K562 (cell line): ENCODE measurements around the gene TTC9B. TPM values are rescaled to one million over a fixed set of nuclear protein-coding genes. Genes with fewer than 3 reads are reported as not detected.

ENCODE experiments used
- AFF4 ChIP-seq: sonication (generic); formaldehyde crosslinking; IDR thresholded peaks from 2 replicates; pipeline ENCODE4 v1.8.0; 2023; ENCODE audit warnings: mild to moderate bottlenecking, missing genetic modification reagents
- NFYB ChIP-seq: IDR thresholded peaks from 2 replicates; pipeline ENCODE4 v1.6.1; 2011; ENCODE audit warnings: mild to moderate bottlenecking, moderate library complexity; ENCODE audit not compliant: insufficient read length; ENCODE audit errors: extremely low read depth
- NR2F6 ChIP-seq: fragments of 450-650 bp; formaldehyde crosslinking; IDR thresholded peaks from 2 replicates; pipeline ENCODE4 v1.4.0; 2020; ENCODE audit warnings: mild to moderate bottlenecking
- SREBF1 ChIP-seq: fragments of 150-350 bp; IDR thresholded peaks from 2 replicates; pipeline ENCODE4 v1.6.1; 2014; ENCODE audit warnings: antibody characterized with exemption, low read depth, low read length, borderline replicate concordance
- THAP7 ChIP-seq: fragments of 250-450 bp; sonication (Bioruptor Pico); IDR thresholded peaks from 2 replicates; pipeline ENCODE4 v1.5.0; 2021
- ZMIZ1 ChIP-seq, 2 experiments: fragments of 150-350 bp in 1 of 2; IDR thresholded peaks; 2 replicates each; pipeline ENCODE4 v1.6.1; 2012 to 2016; ENCODE audit warnings: low read depth in 2 of 2, low read length in 2 of 2, mild to moderate bottlenecking in 1 of 2, moderate library complexity in 1 of 2
- polyA plus RNA-seq, 8 experiments: library from polyadenylated mRNA; depleted of rRNA in 4 of 8; stranded (reverse) in 5 of 8; unstranded in 3 of 8; fragments of >200 nt; fragmentation: Nextera tagmentation in 2 of 8; fragmentation: Illumina TruSeq in 1 of 8; extraction: Ambion mirVana in 2 of 8; extraction: Trizol in 1 of 8; gene quantifications; 2 replicates each; pipeline versions ENCODE4 v1.2.1 to v1.2.3, GENCODE V29; 2011 to 2014; ENCODE audit warnings: inconsistent platforms in 1 of 8, missing spikeins in 1 of 8
- total RNA-seq, 7 experiments: library from RNA; depleted of rRNA in 6 of 7; stranded (reverse); fragments of >200 nt in 6 of 7; fragmentation: Illumina TruSeq in 2 of 7; extraction: Trizol in 2 of 7; gene quantifications; 2 replicates each; pipeline versions ENCODE4 v1.2.1 to v1.2.3, GENCODE V29; 2011 to 2021; ENCODE audit warnings: low replicate concordance in 1 of 7

The TTC9B gene
- total and polyA plus RNA-seq, 9 of the 15 experiments (the other 6 are each of a cell fraction or from before 2014, with no cell fraction given): 0.06 to 0.14 TPM; not detected in 7

GRCh38 chr19:40231057-40231456, 12.9 kb upstream of the TTC9B start (continued):
- no peak for TF ChIP-seq THAP7 (CRISPR knock-in tag)
- no peak for TF ChIP-seq SREBF1
- no peak for TF ChIP-seq NFYB
- no peak for TF ChIP-seq AFF4 (CRISPR knock-in tag)
- TF ChIP-seq NR2F6 (CRISPR knock-in tag): no peak
- no peak for TF ChIP-seq ZMIZ1 (IDR thresholded peaks at IDR 0.05; ENCODE audit: low read depth in 2 of 2, low read length in 2 of 2)
